GM13977 (cell line): ENCODE results near the gene ELAPOR2.

Experiments used
- DNase-seq: peaks from one replicate; pipeline ENCODE4 v3.0.0; 2012; ENCODE audit warnings: low spot score
- in situ Hi-C: fragments of 300-500 bp; cut with MboI; formaldehyde crosslinking; loops from one replicate; pipeline ENCODE4 v1.12.0; 2022; ENCODE audit warnings: low sequenced_read_pairs, low pct_unique_long_range_greater_than_20kb, mixed read lengths, inconsistent platforms; ENCODE audit not compliant: unreplicated experiment
- TF ChIP-seq, protein P1 (sequence below): IDR thresholded peaks from 2 replicates; pipeline ENCODE4 v1.5.1; 2012; ENCODE audit warnings: mild to moderate bottlenecking, control low read depth; ENCODE audit not compliant: insufficient read depth; ENCODE audit errors: extremely low read depth, missing control alignments

The ELAPOR2 gene

DNA sequence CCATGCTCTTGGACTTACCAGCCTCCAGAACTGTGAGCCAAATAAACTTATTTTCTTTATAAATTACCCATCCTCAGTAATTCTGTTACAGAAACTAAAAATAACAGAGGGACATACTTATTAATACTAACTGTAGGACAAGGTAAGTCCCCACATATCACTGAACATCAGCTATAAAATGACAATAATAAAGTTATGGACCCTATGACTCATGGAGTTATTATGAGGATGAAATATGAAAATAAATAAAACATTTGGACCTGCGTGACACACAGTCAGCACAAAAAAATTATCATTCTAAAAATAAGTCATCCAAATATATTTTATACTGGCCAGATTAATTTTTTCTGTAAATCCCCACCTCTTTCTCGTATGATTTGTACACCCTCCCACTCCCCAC, 34.9 kb upstream of the ELAPOR2 start:
- in situ Hi-C loops: no loop called here
- DNase-seq: no peak
- TF ChIP-seq, protein P1, sequence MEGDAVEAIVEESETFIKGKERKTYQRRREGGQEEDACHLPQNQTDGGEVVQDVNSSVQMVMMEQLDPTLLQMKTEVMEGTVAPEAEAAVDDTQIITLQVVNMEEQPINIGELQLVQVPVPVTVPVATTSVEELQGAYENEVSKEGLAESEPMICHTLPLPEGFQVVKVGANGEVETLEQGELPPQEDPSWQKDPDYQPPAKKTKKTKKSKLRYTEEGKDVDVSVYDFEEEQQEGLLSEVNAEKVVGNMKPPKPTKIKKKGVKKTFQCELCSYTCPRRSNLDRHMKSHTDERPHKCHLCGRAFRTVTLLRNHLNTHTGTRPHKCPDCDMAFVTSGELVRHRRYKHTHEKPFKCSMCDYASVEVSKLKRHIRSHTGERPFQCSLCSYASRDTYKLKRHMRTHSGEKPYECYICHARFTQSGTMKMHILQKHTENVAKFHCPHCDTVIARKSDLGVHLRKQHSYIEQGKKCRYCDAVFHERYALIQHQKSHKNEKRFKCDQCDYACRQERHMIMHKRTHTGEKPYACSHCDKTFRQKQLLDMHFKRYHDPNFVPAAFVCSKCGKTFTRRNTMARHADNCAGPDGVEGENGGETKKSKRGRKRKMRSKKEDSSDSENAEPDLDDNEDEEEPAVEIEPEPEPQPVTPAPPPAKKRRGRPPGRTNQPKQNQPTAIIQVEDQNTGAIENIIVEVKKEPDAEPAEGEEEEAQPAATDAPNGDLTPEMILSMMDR: no peak

DNA sequence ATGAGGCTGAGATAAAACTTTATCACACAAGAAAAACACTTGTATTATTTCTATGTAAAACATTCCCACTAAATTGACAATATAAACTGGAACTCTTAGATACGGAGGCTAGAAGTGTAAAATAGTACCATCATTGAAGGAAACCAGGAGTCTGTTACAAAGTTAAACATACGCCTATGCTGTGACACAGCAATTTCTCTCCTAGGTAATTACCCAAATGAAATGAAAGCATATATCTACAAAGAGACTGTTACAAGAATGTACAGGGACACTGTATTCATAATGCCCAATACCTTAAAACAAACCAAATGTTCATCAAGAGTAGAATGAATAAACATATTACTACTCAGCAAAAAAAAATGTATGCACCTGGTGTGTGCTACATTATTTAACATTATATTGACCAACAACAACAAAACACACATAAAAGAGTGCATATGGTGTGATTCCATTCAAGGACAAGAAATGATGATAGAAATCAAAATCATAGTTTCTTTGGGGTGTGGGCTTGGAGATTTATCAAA, 33.2 kb upstream of the ELAPOR2 start:
- in situ Hi-C loops: no loop called here
- DNase-seq: no peak
- TF ChIP-seq, protein P1: no peak

DNA sequence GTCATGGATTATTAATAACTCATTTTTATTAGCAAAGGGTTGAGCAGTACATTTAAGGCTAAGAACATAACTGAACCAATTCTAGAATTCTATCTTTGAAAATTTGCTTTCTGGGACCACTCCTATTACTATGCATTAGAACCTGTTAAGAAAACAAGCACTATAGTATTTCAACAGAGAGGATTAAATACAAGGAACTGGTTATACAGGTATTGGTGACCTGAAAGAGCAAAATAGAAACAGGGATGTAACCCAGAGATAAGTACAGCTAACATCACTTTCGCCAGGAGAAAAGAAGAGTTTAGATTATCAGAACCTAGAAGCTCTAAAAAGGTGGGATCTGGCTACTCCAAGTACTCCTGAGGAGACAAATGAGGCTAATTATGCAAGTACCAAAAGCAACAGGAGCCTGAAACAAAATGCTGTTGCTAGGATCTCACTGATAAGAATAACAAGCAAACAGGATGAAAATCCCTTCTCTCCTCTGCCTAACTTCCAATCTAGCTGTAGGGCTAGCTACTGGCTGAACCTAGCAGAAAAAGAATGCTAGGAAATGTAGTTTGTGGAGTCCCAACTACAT, 32.1 kb upstream of the ELAPOR2 start:
- no peak for DNase-seq
- in situ Hi-C loops: no loop called here
- TF ChIP-seq, protein P1: no peak

DNA sequence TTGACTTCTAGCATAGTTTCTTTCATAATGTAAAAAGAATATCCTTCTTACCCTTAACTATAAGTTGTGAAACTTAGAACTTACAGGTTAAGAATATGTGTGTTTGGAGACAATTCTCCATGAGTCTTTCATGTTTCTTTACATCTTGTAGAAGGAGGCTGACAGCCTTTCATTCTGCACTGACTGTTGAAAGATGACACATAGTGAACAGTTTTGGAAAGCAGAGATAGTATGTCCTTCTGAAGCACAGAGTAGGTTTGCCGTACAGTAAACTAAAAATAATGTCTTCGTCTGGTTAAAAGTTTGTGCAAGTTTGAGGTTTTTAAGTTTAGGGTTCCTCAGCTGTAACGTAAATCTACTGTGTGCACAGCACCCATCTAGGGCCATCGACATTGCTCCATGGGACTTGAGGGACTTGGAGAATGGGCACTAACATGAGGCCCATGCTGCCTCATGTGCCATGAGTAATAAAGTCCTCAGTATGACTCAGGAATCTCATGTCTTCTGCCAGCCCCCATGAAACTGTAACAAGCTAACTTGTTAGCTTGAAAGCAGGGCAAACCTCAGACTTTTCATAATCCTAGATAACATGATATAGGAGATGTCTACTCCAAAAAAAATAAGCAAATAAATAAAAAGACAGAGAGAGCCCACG, 24.5 kb upstream of the ELAPOR2 start:
- no peak for DNase-seq
- in situ Hi-C loops: no loop called here
- TF ChIP-seq, protein P1: no peak

DNA sequence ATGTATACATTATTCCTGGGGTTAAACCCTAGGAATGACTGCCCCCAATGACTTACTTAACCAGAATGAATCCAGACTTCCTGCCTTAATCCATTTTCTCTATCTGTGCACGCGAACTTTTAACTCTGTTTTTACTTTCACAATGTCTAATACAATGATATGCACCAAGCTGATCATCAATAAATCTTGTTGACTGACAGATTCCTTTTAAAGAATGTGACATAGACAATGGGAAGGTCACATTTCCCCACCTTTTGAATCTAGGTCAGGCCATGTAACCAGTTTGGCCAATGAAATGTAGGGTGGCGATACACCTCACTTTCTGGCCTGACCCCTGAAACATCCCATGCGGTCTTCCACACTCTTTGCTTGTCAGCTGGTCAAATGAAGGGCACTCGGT, 23.2 kb upstream of the ELAPOR2 start:
- in situ Hi-C loops: no loop called here
- TF ChIP-seq, protein P1: no peak
- no peak for DNase-seq

DNA sequence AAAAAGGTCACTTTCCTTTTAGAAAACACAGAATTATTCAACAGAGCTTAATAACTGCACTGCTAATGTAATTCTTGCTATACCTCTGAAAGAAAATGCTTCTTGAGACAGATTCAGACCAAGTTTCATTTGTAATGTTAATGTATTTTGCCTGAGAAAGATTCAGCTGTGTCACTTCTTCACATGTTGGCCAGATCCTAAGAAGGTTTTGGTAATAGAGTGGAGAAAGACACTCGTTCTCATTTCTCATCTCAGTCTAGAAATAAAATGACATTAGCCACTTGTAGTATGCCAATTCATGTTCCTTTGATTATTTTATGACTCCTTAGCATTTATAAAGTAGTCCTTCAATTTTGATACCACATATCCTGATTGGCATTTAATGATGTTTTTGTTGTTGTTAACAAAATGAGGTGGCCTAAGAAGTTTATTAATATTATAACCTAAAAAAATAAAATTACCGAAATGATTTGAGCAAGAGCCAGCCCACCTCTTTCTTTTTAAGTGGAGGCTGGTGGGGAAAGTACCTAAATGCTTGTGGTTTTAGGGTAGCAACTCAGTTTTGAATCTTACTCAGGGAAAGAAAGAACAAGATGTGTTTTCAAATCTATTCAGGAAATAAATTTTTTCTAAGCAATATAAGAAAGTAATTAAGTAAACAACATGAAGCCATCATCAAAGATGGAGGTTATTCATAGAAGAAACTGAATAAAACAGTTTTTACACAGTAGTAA, 16.4 kb upstream of the ELAPOR2 start:
- TF ChIP-seq, protein P1: no peak
- peak; percentile 18 for DNase-seq
- in situ Hi-C loops: loop anchor here (10.0 kb wide), 1 partner anchor 59 kb away; no protein-coding TSS in a partner anchor
